WTC11 (cell line): Measurements from ENCODE around the gene AP4M1. TPM values are rescaled to one million over a fixed set of nuclear protein-coding genes. Genes with fewer than 3 reads are reported as not detected.

ENCODE experiments used
- ATAC-seq: fragments of 200-7000 bp; cut with Tn5 transposase; 2 replicates; pipeline ENCODE4 v1.10.0; 2021; ENCODE audit warnings: mild to moderate bottlenecking, moderate library complexity
- Bru-seq: library from RNA; stranded (reverse); fragments of 400-500 nt; gene quantifications from one replicate; lab custom pipeline; 2021; lab: Mats Ljungman, UMichigan
- CTCF ChIA-PET: fragments of 300-600 bp; sonication (Branson Sonifier 250); formaldehyde crosslinking; loops from one replicate; lab custom pipeline; 2021; ENCODE audit warnings: antibody characterized with exemption; lab: Charles Lee
- POLR2A ChIA-PET: fragments of 350-600 bp; sonication (Branson Sonifier 250); formaldehyde crosslinking; loops from one replicate; lab custom pipeline; 2021; ENCODE audit warnings: antibody characterized with exemption; lab: Charles Lee
- DNase-seq: peaks from one replicate; pipeline ENCODE4 v3.0.0; 2021; ENCODE audit warnings: low spot score
- H3K27ac Mint-ChIP-seq: 2 replicates; pipeline ENCODE4 v1.8.0; 2021; ENCODE audit warnings: mixed read lengths
- H3K27me3 Mint-ChIP-seq: 2 replicates; pipeline ENCODE4 v1.8.0; 2021; ENCODE audit warnings: low read depth, mild to moderate bottlenecking, moderate library complexity, mixed read lengths
- H3K36me3 Mint-ChIP-seq: 2 replicates; pipeline ENCODE4 v1.8.0; 2021; ENCODE audit warnings: mixed read lengths
- H3K4me1 Mint-ChIP-seq: 2 replicates; pipeline ENCODE4 v1.8.0; 2022; ENCODE audit warnings: mixed read lengths
- H3K4me3 Mint-ChIP-seq: 2 replicates; pipeline ENCODE4 v1.8.0; 2021; ENCODE audit warnings: mild to moderate bottlenecking, moderate library complexity, mixed read lengths
- H3K9me3 Mint-ChIP-seq: 2 replicates; pipeline ENCODE4 v1.8.0; 2021; ENCODE audit warnings: mixed read lengths
- AFF4 ChIP-seq: sonication (generic); formaldehyde crosslinking; IDR thresholded peaks from 2 replicates; pipeline ENCODE4 v1.8.1; 2023; ENCODE audit warnings: mild to moderate bottlenecking, missing genetic modification reagents, borderline replicate concordance
- ATF3 ChIP-seq: sonication (generic); formaldehyde crosslinking; conservative IDR thresholded peaks from 2 replicates; pipeline ENCODE4 v1.8.1; 2022; ENCODE audit warnings: mild to moderate bottlenecking, missing genetic modification reagents
- CBFB ChIP-seq: sonication (generic); formaldehyde crosslinking; IDR thresholded peaks from 2 replicates; pipeline ENCODE4 v1.8.1; 2022; ENCODE audit warnings: mild to moderate bottlenecking, low read depth, missing genetic modification reagents
- CTCF ChIP-seq: fragments of 200-600 bp; IDR thresholded peaks from 2 replicates; pipeline ENCODE4 v1.8.0; 2022; ENCODE audit warnings: antibody characterized with exemption
- JUN ChIP-seq: sonication (generic); formaldehyde crosslinking; IDR thresholded peaks from 2 replicates; pipeline ENCODE4 v1.8.0; 2023; ENCODE audit warnings: mild to moderate bottlenecking, missing genetic modification reagents
- KAT7 ChIP-seq: sonication (generic); formaldehyde crosslinking; IDR thresholded peaks from 2 replicates; pipeline ENCODE4 v1.8.1; 2023; ENCODE audit warnings: missing genetic modification reagents, mild to moderate bottlenecking, borderline replicate concordance
- MAX ChIP-seq: sonication (generic); formaldehyde crosslinking; IDR thresholded peaks from 2 replicates; pipeline ENCODE4 v1.8.0; 2022; ENCODE audit warnings: mild to moderate bottlenecking, missing genetic modification reagents
- MLX ChIP-seq: sonication (generic); formaldehyde crosslinking; IDR thresholded peaks from 2 replicates; pipeline ENCODE4 v1.8.1; 2023; ENCODE audit warnings: mild to moderate bottlenecking, missing genetic modification reagents, moderate library complexity
- PRRX2 ChIP-seq: fragments of 250-450 bp; sonication (Bioruptor Pico); IDR thresholded peaks from 2 replicates; pipeline ENCODE4 v1.8.0; 2021; ENCODE audit warnings: mild to moderate bottlenecking
- SMAD3 ChIP-seq: sonication (generic); formaldehyde crosslinking; IDR thresholded peaks from 2 replicates; pipeline ENCODE4 v1.8.0; 2022; ENCODE audit warnings: missing genetic modification reagents, mild to moderate bottlenecking, borderline replicate concordance
- SP1 ChIP-seq: sonication (generic); formaldehyde crosslinking; conservative IDR thresholded peaks from 2 replicates; pipeline ENCODE4 v1.8.1; 2022; ENCODE audit warnings: missing genetic modification reagents
- TEAD1 ChIP-seq: sonication (generic); formaldehyde crosslinking; IDR thresholded peaks from 2 replicates; pipeline ENCODE4 v1.8.0; 2022; ENCODE audit warnings: mild to moderate bottlenecking, missing genetic modification reagents
- TEAD4 ChIP-seq: sonication (generic); formaldehyde crosslinking; IDR thresholded peaks from 2 replicates; pipeline ENCODE4 v1.8.0; 2022; ENCODE audit warnings: mild to moderate bottlenecking, missing genetic modification reagents
- USF2 ChIP-seq: sonication (generic); formaldehyde crosslinking; IDR thresholded peaks from 2 replicates; pipeline ENCODE4 v1.8.1; 2023; ENCODE audit warnings: mild to moderate bottlenecking, missing genetic modification reagents, moderate library complexity
- ZMAT4 ChIP-seq: fragments of 250-450 bp; sonication (Bioruptor Pico); IDR thresholded peaks from 2 replicates; pipeline ENCODE4 v1.9.0; 2021; ENCODE audit warnings: mild to moderate bottlenecking
- ZNF121 ChIP-seq: sonication (generic); formaldehyde crosslinking; IDR thresholded peaks from 2 replicates; pipeline ENCODE4 v1.8.0; 2023; ENCODE audit warnings: missing genetic modification reagents
- ZNF232 ChIP-seq: sonication (generic); formaldehyde crosslinking; IDR thresholded peaks from 2 replicates; pipeline ENCODE4 v1.8.0; 2022; ENCODE audit warnings: mild to moderate bottlenecking, missing genetic modification reagents
- ZNF396 ChIP-seq: fragments of 250-450 bp; sonication (Bioruptor Pico); IDR thresholded peaks from 2 replicates; pipeline ENCODE4 v1.8.0; 2021; ENCODE audit warnings: mild to moderate bottlenecking, moderate library complexity, borderline replicate concordance
- ZNF425 ChIP-seq: fragments of 250-450 bp; sonication (Bioruptor Pico); conservative IDR thresholded peaks from 2 replicates; pipeline ENCODE4 v1.9.0; 2021; ENCODE audit warnings: mild to moderate bottlenecking
- long read RNA-seq, 3 experiments: library from RNA in 1 of 3; library from capped mRNA in 1 of 3; library from polyadenylated mRNA in 1 of 3; unstranded in 2 of 3; stranded (forward) in 1 of 3; transcript quantifications; one replicate each; pipeline ENCODE4 v2.0.0, GENCODE V29; 2021
- total RNA-seq: library from RNA; stranded (reverse); gene quantifications from 3 replicates; pipeline ENCODE4 v1.2.3, GENCODE V29; 2021

AP4M1 gene
- 16.9 to 18.0 TPM (median 17.4 TPM) in 3 replicates for total RNA-seq
- Bru-seq, nascent RNA: percentile 56 among the genes with signal in this experiment
- long read RNA-seq, experiment 1, transcript AP4M1-201 (15 exons, 1,817 nt): major isoform, 25 of 54 reads
- long read RNA-seq, experiment 1, partial matches to known transcripts: 5 of 54 reads
- long read RNA-seq, experiment 1, other reads (novel, unspliced or antisense): 18 of 54 reads
- long read RNA-seq, experiment 2, transcript AP4M1-201 (15 exons, 1,817 nt): major isoform, 5 of 17 reads
- long read RNA-seq, experiment 2, partial matches to known transcripts: 2 of 17 reads
- long read RNA-seq, experiment 2, other reads (novel, unspliced or antisense): 7 of 17 reads
- long read RNA-seq, experiment 3, transcript AP4M1-201 (15 exons, 1,817 nt): major isoform, 27 of 57 reads
- long read RNA-seq, experiment 3, partial matches to known transcripts: 10 of 57 reads
- long read RNA-seq, experiment 3, other reads (novel, unspliced or antisense): 14 of 57 reads

GRCh38 chr7:100101016-100101862, at the start of gene AP4M1, which contains the start of gene MCM7:
AP4M1 (plus strand) TSS chr7:100101643; CDS start chr7:100101715, 72 bp downstream.
MCM7 (minus strand) TSS chr7:100101397; CDS start chr7:100101294, 103 bp downstream.
- POLR2A ChIA-PET: interaction anchor here (0.5 to 3.6 kb wide), 23 partner anchors 11 to 515 kb away, joined by 3 to 56 read pairs (median 5); partner anchors contain the start of genes CNPY4, COPS6, GAL3ST4 and GPC2
- peaks cover 52% of the 10 kb centered on the region for H3K36me3 Mint-ChIP-seq
- peaks cover 24% of the 10 kb centered on the region for H3K4me1 Mint-ChIP-seq
- H3K27ac Mint-ChIP-seq: peak within 1 kb of the TSS; percentile 99
- H3K27me3 Mint-ChIP-seq: no peaks in the 10 kb centered on the region
- peak; percentile 99 for DNase-seq
- CTCF ChIA-PET: interaction anchor here (0.6 to 3.2 kb wide), 13 partner anchors 9 to 141 kb away, joined by 3 to 41 read pairs (median 6); partner anchors contain the start of genes COPS6, LAMTOR4, MBLAC1 and ZSCAN21
- H3K4me3 Mint-ChIP-seq: peak within 1 kb of the TSS; percentile 91
- peak; percentile 87 for ATAC-seq
- H3K9me3 Mint-ChIP-seq: no peaks in the 10 kb centered on the region
- peak; percentile 82; the same call in 1 of the 2 replicates for TF ChIP-seq JUN
- no peak for TF ChIP-seq AFF4 (CRISPR knock-in tag)
- TF ChIP-seq ATF3 (CRISPR knock-in tag): no peak
- peak; percentile 62; the same call in 1 of the 2 replicates for TF ChIP-seq TEAD4
- peak; percentile 80; the same call in 1 of the 2 replicates for TF ChIP-seq ZNF232 (CRISPR knock-in tag)
- peak; percentile 43 for TF ChIP-seq SP1 (CRISPR knock-in tag)
- TF ChIP-seq ZNF425: no peak
- TF ChIP-seq ZNF121 (CRISPR knock-in tag): no peak
- no peak for TF ChIP-seq ZMAT4 (CRISPR knock-in tag)
- peak; percentile 91 for TF ChIP-seq MAX (CRISPR knock-in tag)
- no peak for TF ChIP-seq CBFB (CRISPR knock-in tag)
- no peak for TF ChIP-seq CTCF
- TF ChIP-seq MLX (CRISPR knock-in tag): 0 out of 2 replicates have a peak, but pooled peaks have one; percentile 54
- TF ChIP-seq TEAD1 (CRISPR knock-in tag): peak; percentile 93
- TF ChIP-seq PRRX2 (CRISPR knock-in tag): no peak
- no peak for TF ChIP-seq ZNF396 (CRISPR knock-in tag)
- peak; percentile 99 for TF ChIP-seq USF2 (CRISPR knock-in tag)
- no peak for TF ChIP-seq SMAD3 (CRISPR knock-in tag)
- no peak for TF ChIP-seq KAT7 (CRISPR knock-in tag)
